Endothelial cell of umbilical vein (primary cell): ENCODE data around the gene SORCS2. TPM values are rescaled to one million over a fixed set of nuclear protein-coding genes. Genes with fewer than 3 reads are reported as not detected.

ENCODE experiments used
- BruUV-seq: library from RNA; stranded (reverse); fragments of 400-500 nt; replicated peaks from 2 replicates; lab custom pipeline; 2021; lab: Mats Ljungman, UMichigan
- CTCF ChIA-PET: fragments of 300-600, 350-600 bp; sonication (Branson Sonifier 250); formaldehyde crosslinking; loops from one replicate; lab custom pipeline; 2021; ENCODE audit warnings: antibody characterized with exemption, inconsistent platforms; lab: Charles Lee
- POLR2A ChIA-PET: fragments of 300-600, 350-600 bp; sonication (Branson Sonifier 250); formaldehyde crosslinking; loops from one replicate; lab custom pipeline; 2021; ENCODE audit warnings: antibody characterized with exemption, inconsistent platforms; lab: Charles Lee
- DNase-seq: peaks from one replicate; pipeline ENCODE4 v3.0.0-alpha.2; 2011; ENCODE audit warnings: low read depth, low spot score
- FAIRE-seq: peaks from 2 replicates; lab custom pipeline; 2011; peaks lifted over from hg19 to GRCh38; lab: Jason Lieb, UNC
- H2AFZ ChIP-seq: 2 replicates; pipeline ENCODE4 v1.6.0; 2012; ENCODE audit warnings: low read depth, low read length, control low read depth, inconsistent platforms
- H3K27ac ChIP-seq: 2 replicates; pipeline ENCODE4 v1.5.1; 2011; ENCODE audit warnings: low read depth, mild to moderate bottlenecking, control low read depth, low read length, moderate library complexity; ENCODE audit not compliant: insufficient read depth
- H3K27me3 ChIP-seq, 2 experiments: 2 replicates each; pipeline versions ENCODE4 v1.6.0 to v1.6.1; 2011; ENCODE audit warnings: low read length in 2 of 2, mixed read lengths in 1 of 2; ENCODE audit not compliant: control insufficient read depth in 2 of 2, insufficient read depth in 2 of 2
- H3K36me3 ChIP-seq, 2 experiments: 2 replicates in 1 of 2; 3 replicates in 1 of 2; pipeline ENCODE4 v1.5.1; 2011; ENCODE audit warnings: low read length in 2 of 2, mild to moderate bottlenecking in 1 of 2, moderate library complexity in 1 of 2; ENCODE audit not compliant: control insufficient read depth in 2 of 2, insufficient read depth in 2 of 2; ENCODE audit errors: extremely low read depth in 1 of 2
- H3K4me1 ChIP-seq: 3 replicates; pipeline ENCODE4 v1.5.1; 2011; ENCODE audit warnings: mild to moderate bottlenecking, low read length; ENCODE audit not compliant: control insufficient read depth, insufficient read depth; ENCODE audit errors: extremely low read depth
- H3K4me2 ChIP-seq: 2 replicates; pipeline ENCODE4 v1.6.1; 2011; ENCODE audit warnings: low read length, control low read depth, mixed read lengths; ENCODE audit not compliant: insufficient read depth
- H3K4me3 ChIP-seq, 3 experiments: fragments of 200-600 bp in 1 of 3; sonication (generic), shearing (Covaris generic) in 1 of 3; replicated peaks in 1 of 3; 2 replicates each; pipeline ENCODE4 v1.5.1; 2011 to 2016; ENCODE audit warnings: control low read depth in 3 of 3, low read length in 3 of 3, mild to moderate bottlenecking in 2 of 3, inconsistent platforms in 1 of 3, low read depth in 1 of 3, moderate library complexity in 1 of 3; ENCODE audit not compliant: insufficient read depth in 1 of 3
- H3K79me2 ChIP-seq: 2 replicates; pipeline ENCODE4 v1.6.0; 2012; ENCODE audit warnings: low read length, inconsistent platforms; ENCODE audit not compliant: control insufficient read depth, insufficient read depth
- H3K9ac ChIP-seq: replicated peaks from 2 replicates; pipeline ENCODE3; 2011; ENCODE audit warnings: low read length, control low read depth; ENCODE audit not compliant: insufficient read depth; ENCODE audit errors: extremely low read depth
- H3K9me1 ChIP-seq: replicated peaks from 3 replicates; pipeline ENCODE4 v1.6.0; 2011; ENCODE audit warnings: mild to moderate bottlenecking, low read length; ENCODE audit not compliant: control insufficient read depth, insufficient read depth; ENCODE audit errors: extremely low read depth
- H3K9me3 ChIP-seq: replicated peaks from 2 replicates; pipeline ENCODE4 v1.5.1; 2012; ENCODE audit warnings: low read length, inconsistent platforms; ENCODE audit not compliant: control insufficient read depth, insufficient read depth
- H4K20me1 ChIP-seq: replicated peaks from 2 replicates; pipeline ENCODE3; 2011; ENCODE audit warnings: mild to moderate bottlenecking, low read length; ENCODE audit not compliant: control insufficient read depth, insufficient read depth; ENCODE audit errors: extremely low read depth
- FOS ChIP-seq: IDR thresholded peaks from 2 replicates; pipeline ENCODE4 v1.6.1; 2011; ENCODE audit warnings: mild to moderate bottlenecking, low read length, moderate library complexity, borderline replicate concordance; ENCODE audit not compliant: insufficient read depth
- GATA2 ChIP-seq: IDR thresholded peaks from 2 replicates; pipeline ENCODE4 v1.7.0; 2011; ENCODE audit warnings: low read depth, mild to moderate bottlenecking, moderate library complexity, mixed read lengths, low read length; ENCODE audit not compliant: insufficient read length, insufficient read depth
- JUN ChIP-seq: IDR thresholded peaks from 2 replicates; pipeline ENCODE4 v1.6.1; 2011; ENCODE audit warnings: borderline replicate concordance, low read depth; ENCODE audit not compliant: insufficient read length, insufficient read depth
- MYC ChIP-seq: IDR thresholded peaks from one replicate; pipeline ENCODE4 v1.6.1; 2011; ENCODE audit warnings: mild to moderate bottlenecking, low read depth, low read length
- POLR2A ChIP-seq: IDR thresholded peaks from 2 replicates; pipeline ENCODE4 v1.6.1; 2012; ENCODE audit warnings: low read depth, mild to moderate bottlenecking, control low read depth, low read length
- POLR2AphosphoS5 ChIP-seq: IDR thresholded peaks from 2 replicates; pipeline ENCODE4 v1.6.1; 2012; ENCODE audit warnings: low read depth, mild to moderate bottlenecking, control low read depth, low read length, moderate library complexity; ENCODE audit not compliant: insufficient read depth
- dilution Hi-C: fragments of 300-500 bp; cut with MboI; formaldehyde crosslinking; loops from one replicate; pipeline ENCODE4 v1.15.0; 2019; ENCODE audit warnings: low sequenced_read_pairs; ENCODE audit not compliant: extremely low pct_ligation_motif_present
- intact Hi-C: fragments of 100-400 bp; cut with micrococcal nuclease; formaldehyde crosslinking; loops from one replicate; pipeline ENCODE4 v1.10.0; 2022
- polyA plus RNA-seq, 4 experiments: library from polyadenylated mRNA; depleted of rRNA in 3 of 4; stranded (reverse) in 3 of 4; unstranded in 1 of 4; fragments of >200 nt; gene quantifications; 2 replicates each; pipeline versions ENCODE4 v1.2.1 to v1.2.3, GENCODE V29; 2011 to 2012; ENCODE audit warnings: missing spikeins in 1 of 4
- total RNA-seq: library from RNA; stranded (reverse); gene quantifications from 2 replicates; pipeline ENCODE4 v1.2.3, GENCODE V29; 2021
- TF ChIP-seq, protein P1 (sequence below), 2 donors: IDR thresholded peaks; 1 replicate in 1 of 2; 2 replicates in 1 of 2; pipeline ENCODE4 v1.5.1; 2011; ENCODE audit warnings: low read length in 2 of 2, mild to moderate bottlenecking in 2 of 2, moderate library complexity in 2 of 2, control low read depth in 1 of 2, inconsistent platforms in 1 of 2, low read depth in 1 of 2; ENCODE audit not compliant: insufficient read depth in 1 of 2; ENCODE audit errors: extremely low read depth in 1 of 2
- TF ChIP-seq, protein P2 (sequence below): IDR thresholded peaks from 2 replicates; pipeline ENCODE4 v1.6.1; 2011; ENCODE audit not compliant: insufficient read depth, insufficient read length

The SORCS2 gene
- total and polyA plus RNA-seq, 2 donors (not counting 3 experiments of a cell fraction or from before 2014, with no cell fraction given), result not detected

DNA sequence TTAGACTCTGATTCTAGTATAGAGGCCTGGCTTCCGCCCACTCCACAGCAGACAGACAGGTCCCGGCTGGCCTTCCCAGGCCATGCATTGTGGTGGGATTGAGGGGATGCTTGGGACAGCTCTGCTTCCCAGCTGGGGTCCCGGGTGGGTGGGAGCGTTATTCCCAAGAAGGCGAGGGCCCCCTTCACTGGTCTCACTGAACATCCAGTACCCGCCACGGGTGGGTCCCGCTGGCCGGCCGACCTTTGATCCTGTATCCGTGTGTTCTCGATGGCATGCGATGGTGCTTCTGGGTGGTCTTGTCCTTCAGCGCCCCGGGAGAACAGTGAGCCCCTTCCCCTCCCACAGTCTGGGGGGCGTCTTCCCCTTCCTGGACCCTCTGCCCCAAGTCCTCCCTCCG, 515.9 kb downstream of the SORCS2 start:
- TF ChIP-seq, protein P1, sequence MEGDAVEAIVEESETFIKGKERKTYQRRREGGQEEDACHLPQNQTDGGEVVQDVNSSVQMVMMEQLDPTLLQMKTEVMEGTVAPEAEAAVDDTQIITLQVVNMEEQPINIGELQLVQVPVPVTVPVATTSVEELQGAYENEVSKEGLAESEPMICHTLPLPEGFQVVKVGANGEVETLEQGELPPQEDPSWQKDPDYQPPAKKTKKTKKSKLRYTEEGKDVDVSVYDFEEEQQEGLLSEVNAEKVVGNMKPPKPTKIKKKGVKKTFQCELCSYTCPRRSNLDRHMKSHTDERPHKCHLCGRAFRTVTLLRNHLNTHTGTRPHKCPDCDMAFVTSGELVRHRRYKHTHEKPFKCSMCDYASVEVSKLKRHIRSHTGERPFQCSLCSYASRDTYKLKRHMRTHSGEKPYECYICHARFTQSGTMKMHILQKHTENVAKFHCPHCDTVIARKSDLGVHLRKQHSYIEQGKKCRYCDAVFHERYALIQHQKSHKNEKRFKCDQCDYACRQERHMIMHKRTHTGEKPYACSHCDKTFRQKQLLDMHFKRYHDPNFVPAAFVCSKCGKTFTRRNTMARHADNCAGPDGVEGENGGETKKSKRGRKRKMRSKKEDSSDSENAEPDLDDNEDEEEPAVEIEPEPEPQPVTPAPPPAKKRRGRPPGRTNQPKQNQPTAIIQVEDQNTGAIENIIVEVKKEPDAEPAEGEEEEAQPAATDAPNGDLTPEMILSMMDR (IDR thresholded peaks at IDR 0.05; ENCODE audit: extremely low read depth in 1 of 2, insufficient read depth in 1 of 2, low read depth in 1 of 2, low read length in 2 of 2), result no peak
- TF ChIP-seq, protein P2, sequence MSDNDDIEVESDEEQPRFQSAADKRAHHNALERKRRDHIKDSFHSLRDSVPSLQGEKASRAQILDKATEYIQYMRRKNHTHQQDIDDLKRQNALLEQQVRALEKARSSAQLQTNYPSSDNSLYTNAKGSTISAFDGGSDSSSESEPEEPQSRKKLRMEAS, result no peak
- TF ChIP-seq POLR2AphosphoS5 (no peak), GATA2 (no peak), FOS (no peak), MYC (no peak), POLR2A (no peak), JUN (no peak)
- no peaks in the 10 kb centered on the region for H3K79me2 ChIP-seq
- H3K4me1 ChIP-seq, result no peaks in the 10 kb centered on the region
- no peaks in the 10 kb centered on the region for H3K9me3 ChIP-seq
- H3K4me3 ChIP-seq, result no peak overlapping the region
- no peaks in the 10 kb centered on the region for H3K27me3 ChIP-seq
- no peaks in the 10 kb centered on the region for H3K9me1 ChIP-seq
- no peak overlapping the region for H3K9ac ChIP-seq
- no peak overlapping the region for H3K4me2 ChIP-seq
- POLR2A ChIA-PET, result no interaction called here
- no peaks in the 10 kb centered on the region for H4K20me1 ChIP-seq
- FAIRE-seq (no peak), DNase-seq (no peak)
- no peak overlapping the region for H2AFZ ChIP-seq
- H3K27ac ChIP-seq, result no peak overlapping the region
- intact Hi-C loops (no loop called here), dilution Hi-C loops (no loop called here)
- no TSS peak for BruUV-seq
- H3K36me3 ChIP-seq, result no peaks in the 10 kb centered on the region
- CTCF ChIA-PET, result no interaction called here
